Nephron progenitor cell (in vitro differentiated cells): Measurements from ENCODE around the gene ENDOU.

Source experiments
- DNase-seq: peaks from one replicate; pipeline ENCODE4 v3.0.0; 2021
- H3K27ac Mint-ChIP-seq: 2 replicates; pipeline ENCODE4 v1.8.0; 2021; ENCODE audit warnings: mild to moderate bottlenecking, moderate library complexity, mixed read lengths
- H3K27me3 Mint-ChIP-seq: 2 replicates; pipeline ENCODE4 v1.8.0; 2021; ENCODE audit warnings: mild to moderate bottlenecking, low read depth, mixed read lengths; ENCODE audit not compliant: poor library complexity
- H3K36me3 Mint-ChIP-seq: 2 replicates; pipeline ENCODE4 v1.8.0; 2021; ENCODE audit warnings: low read depth, mixed read lengths
- H3K4me1 Mint-ChIP-seq: 2 replicates; pipeline ENCODE4 v1.8.0; 2021; ENCODE audit warnings: mixed read lengths
- H3K4me3 Mint-ChIP-seq: 2 replicates; pipeline ENCODE4 v1.8.0; 2021; ENCODE audit warnings: mild to moderate bottlenecking, moderate library complexity, mixed read lengths
- H3K9me3 Mint-ChIP-seq: 2 replicates; pipeline ENCODE4 v1.8.0; 2021; ENCODE audit warnings: mild to moderate bottlenecking, moderate library complexity, mixed read lengths
- CTCF ChIP-seq: fragments of 200-600 bp; sonication (generic); IDR thresholded peaks from 2 replicates; pipeline ENCODE4 v1.5.0; 2021; ENCODE audit warnings: antibody characterized with exemption

The ENDOU gene

GRCh38 chr12:47758584-47758833, 33.2 kb upstream of the ENDOU start:
- DNase-seq, result no peak
- H3K27me3 Mint-ChIP-seq, result peaks cover 7% of the 10 kb centered on the region
- H3K4me3 Mint-ChIP-seq, result peak overlapping the region; percentile 79
- no peaks in the 10 kb centered on the region for H3K36me3 Mint-ChIP-seq
- H3K9me3 Mint-ChIP-seq, result no peaks in the 10 kb centered on the region
- no peak for TF ChIP-seq CTCF
- H3K4me1 Mint-ChIP-seq, result peaks cover 88% of the 10 kb centered on the region
- peak overlapping the region; percentile 80 for H3K27ac Mint-ChIP-seq

DNA sequence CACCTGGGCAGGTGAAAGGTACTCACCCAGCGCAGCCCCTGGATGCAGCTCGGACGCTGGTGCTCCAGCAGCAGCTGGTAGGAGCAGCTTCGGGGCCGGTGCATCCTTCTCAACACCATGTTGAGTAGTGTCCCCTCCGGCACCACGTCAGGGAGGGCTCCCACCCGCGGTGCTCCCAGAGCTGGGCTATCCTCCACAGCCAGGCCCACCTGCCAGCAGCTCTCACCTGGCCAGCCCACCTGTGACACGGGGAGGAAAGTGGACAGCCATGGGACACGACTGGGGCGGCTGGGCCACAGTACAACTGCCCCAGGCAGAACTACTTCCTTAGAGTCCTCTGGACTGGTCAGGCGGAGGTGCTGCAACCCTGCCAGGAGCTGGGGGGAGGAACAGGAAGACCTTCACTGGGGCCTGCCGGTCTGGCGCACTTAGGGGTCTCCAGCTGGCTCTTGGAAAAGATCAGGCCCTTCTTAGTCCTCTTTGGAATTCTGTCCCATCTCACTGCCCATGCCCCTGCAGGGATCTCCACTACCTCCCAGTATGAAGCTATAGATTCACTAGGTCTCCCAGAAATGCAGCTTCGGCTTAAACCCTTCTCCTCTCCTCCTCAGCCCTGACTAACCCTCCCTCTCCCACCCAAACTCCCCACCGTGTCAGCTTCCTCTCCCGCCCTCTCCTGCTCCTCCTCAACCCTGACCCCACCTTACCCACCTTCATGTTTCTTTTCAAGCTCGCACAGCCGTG, 32.7 kb upstream of the ENDOU start:
- no peak for TF ChIP-seq CTCF
- H3K4me3 Mint-ChIP-seq, result peak overlapping the region; percentile 79
- H3K4me1 Mint-ChIP-seq, result peaks cover 88% of the 10 kb centered on the region
- peaks cover 7% of the 10 kb centered on the region for H3K27me3 Mint-ChIP-seq
- H3K36me3 Mint-ChIP-seq, result no peaks in the 10 kb centered on the region
- H3K9me3 Mint-ChIP-seq, result no peaks in the 10 kb centered on the region
- H3K27ac Mint-ChIP-seq, result peak overlapping the region; percentile 80
- no peak for DNase-seq

DNA sequence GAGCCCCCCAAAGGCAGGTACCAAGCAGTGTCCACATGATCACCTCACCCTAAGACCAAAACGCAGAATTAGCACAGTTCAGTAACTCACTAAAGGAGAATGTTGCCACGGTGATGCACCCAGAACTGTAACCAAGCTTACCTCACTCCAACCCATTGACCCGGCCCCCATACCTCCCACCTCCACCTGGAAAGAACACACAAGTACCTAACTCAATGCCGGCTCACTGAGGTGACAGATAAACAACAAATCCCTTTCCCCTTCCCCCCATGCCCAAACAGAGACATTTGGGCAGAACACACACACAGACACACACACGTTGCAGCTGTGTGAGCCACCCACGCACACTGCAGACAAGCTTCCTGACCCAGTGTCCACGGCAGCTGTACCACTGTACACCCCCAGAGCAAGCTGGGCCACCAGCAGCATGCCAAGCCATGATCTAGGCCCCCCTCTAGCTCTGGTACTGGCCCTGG, 32.1 kb upstream of the ENDOU start:
- H3K9me3 Mint-ChIP-seq, result no peaks in the 10 kb centered on the region
- peaks cover 7% of the 10 kb centered on the region for H3K27me3 Mint-ChIP-seq
- H3K36me3 Mint-ChIP-seq, result no peaks in the 10 kb centered on the region
- DNase-seq, result no peak
- H3K27ac Mint-ChIP-seq, result peak overlapping the region; percentile 82
- TF ChIP-seq CTCF, result no peak
- H3K4me1 Mint-ChIP-seq, result peaks cover 88% of the 10 kb centered on the region
- H3K4me3 Mint-ChIP-seq, result peak overlapping the region; percentile 79

DNA sequence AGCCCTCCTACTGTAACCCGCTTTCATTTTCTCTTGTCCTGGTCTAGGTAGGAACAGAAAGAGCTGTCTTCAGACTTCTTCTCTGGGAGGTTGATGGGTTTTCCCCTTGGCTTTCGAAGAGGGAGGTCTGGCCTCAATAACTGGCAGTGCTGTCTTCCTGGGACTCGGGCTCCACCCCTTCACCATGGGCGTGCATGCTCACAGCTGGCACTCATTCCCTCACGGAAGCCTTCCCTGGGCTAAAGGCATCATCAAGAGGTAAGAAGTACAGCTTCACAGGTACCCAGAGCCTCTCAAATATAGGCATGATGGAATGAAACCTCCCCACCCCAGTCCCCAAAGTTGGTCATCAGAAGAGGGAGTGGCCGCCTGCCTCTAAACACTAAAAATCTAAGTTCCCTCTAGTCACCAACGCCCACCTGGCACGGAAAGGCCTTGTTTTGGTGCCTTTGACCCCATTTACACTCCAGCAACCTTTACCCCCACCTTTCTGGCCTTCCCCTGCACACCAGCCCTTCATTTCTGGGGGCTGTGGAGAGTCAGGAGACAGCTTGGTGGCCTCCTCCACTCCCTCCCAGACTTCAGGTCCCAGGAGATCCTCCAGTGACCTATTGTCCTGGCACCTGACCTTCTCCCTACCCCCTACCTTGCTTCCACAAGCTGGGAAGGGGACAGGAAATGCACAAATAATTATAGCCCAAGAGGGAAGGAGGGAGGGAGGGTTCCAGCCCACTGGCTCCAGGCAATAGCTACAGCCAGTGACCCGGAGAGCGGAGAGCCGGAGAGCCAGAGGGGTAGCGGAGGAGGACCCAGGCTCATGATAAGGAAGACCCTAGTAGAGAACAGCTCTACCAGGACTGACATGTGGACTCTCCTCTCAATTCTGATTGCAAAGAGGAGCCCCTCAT, 30.6 kb upstream of the ENDOU start:
- TF ChIP-seq CTCF, result no peak
- H3K4me3 Mint-ChIP-seq, result peak overlapping the region; percentile 67
- H3K36me3 Mint-ChIP-seq, result no peaks in the 10 kb centered on the region
- H3K27ac Mint-ChIP-seq, result peak overlapping the region; percentile 92
- peaks cover 79% of the 10 kb centered on the region for H3K4me1 Mint-ChIP-seq
- peak; percentile 49 for DNase-seq
- no peaks in the 10 kb centered on the region for H3K9me3 Mint-ChIP-seq
- peaks cover 7% of the 10 kb centered on the region for H3K27me3 Mint-ChIP-seq

DNA sequence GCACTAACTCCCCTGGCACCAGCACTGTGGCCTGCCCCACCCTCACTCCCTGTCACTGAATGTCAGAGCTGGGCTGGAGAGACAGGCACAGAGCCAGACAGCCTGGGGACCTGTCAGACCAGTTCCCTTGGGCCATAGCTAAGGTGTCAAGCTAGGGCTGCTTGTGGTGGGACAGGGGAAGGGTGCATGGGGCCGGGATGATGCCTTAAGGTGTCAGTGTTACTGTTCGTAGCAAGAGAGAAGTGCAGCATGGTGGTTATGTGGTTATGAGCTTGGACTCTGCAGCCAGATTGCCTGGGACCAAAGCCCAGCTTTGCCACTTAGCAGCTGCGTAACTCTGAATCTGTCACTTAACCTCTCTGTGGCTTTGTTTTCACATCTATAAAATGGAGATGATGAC, 29.6 kb upstream of the ENDOU start:
- H3K9me3 Mint-ChIP-seq, result no peaks in the 10 kb centered on the region
- no peaks in the 10 kb centered on the region for H3K36me3 Mint-ChIP-seq
- H3K27ac Mint-ChIP-seq, result no peak overlapping the region
- H3K27me3 Mint-ChIP-seq, result peaks cover 4% of the 10 kb centered on the region
- TF ChIP-seq CTCF, result no peak
- H3K4me3 Mint-ChIP-seq, result no peak overlapping the region
- peaks cover 78% of the 10 kb centered on the region for H3K4me1 Mint-ChIP-seq
- DNase-seq, result no peak
